Measurements from ENCODE around the gene WFDC5. TPM values are rescaled to one million over a fixed set of nuclear protein-coding genes. Genes with fewer than 3 reads are reported as not detected.

WFDC5 gene
- total and polyA plus RNA-seq, 2 experiments from 2014 or later = not detected

DNA sequence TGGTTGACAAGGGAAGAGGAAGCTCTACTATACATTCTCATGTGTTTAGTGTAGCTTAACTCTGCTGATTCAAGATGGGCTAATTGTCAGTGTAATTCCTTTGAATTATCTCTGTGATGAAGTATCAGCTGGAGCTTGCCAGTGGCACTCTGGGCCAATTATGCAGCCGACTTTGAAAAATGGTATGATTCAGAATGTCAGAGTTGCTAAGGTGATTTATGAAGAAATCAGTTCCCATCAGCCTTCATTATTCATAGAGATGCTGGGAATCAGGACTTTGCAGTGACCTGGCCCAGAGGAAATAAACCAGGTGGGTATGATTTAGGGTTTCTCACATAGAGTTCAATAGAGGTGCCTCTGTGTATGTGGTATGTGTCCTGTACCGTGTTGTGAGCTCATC is 47.4 kb downstream of the WFDC5 start (continued):
- TF ChIP-seq ZNF331 (CRISPR knock-in tag; IDR thresholded peaks at IDR 0.05; ENCODE audit: low read depth) = no peak
- TF ChIP-seq, protein P1, sequence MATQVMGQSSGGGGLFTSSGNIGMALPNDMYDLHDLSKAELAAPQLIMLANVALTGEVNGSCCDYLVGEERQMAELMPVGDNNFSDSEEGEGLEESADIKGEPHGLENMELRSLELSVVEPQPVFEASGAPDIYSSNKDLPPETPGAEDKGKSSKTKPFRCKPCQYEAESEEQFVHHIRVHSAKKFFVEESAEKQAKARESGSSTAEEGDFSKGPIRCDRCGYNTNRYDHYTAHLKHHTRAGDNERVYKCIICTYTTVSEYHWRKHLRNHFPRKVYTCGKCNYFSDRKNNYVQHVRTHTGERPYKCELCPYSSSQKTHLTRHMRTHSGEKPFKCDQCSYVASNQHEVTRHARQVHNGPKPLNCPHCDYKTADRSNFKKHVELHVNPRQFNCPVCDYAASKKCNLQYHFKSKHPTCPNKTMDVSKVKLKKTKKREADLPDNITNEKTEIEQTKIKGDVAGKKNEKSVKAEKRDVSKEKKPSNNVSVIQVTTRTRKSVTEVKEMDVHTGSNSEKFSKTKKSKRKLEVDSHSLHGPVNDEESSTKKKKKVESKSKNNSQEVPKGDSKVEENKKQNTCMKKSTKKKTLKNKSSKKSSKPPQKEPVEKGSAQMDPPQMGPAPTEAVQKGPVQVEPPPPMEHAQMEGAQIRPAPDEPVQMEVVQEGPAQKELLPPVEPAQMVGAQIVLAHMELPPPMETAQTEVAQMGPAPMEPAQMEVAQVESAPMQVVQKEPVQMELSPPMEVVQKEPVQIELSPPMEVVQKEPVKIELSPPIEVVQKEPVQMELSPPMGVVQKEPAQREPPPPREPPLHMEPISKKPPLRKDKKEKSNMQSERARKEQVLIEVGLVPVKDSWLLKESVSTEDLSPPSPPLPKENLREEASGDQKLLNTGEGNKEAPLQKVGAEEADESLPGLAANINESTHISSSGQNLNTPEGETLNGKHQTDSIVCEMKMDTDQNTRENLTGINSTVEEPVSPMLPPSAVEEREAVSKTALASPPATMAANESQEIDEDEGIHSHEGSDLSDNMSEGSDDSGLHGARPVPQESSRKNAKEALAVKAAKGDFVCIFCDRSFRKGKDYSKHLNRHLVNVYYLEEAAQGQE (IDR thresholded peaks at IDR 0.05; ENCODE audit: unreplicated experiment) = no peak
- no peak for TF ChIP-seq STAT1 (IDR thresholded peaks at IDR 0.05; ENCODE audit: unreplicated experiment)
- no peak for TF ChIP-seq POLR2AphosphoS5 (IDR thresholded peaks at IDR 0.05; ENCODE audit: low read depth)
- TF ChIP-seq EZH2phosphoT487 (IDR thresholded peaks at IDR 0.05; ENCODE audit: unreplicated experiment) = no peak
- TF ChIP-seq ZNF114 (CRISPR knock-in tag; IDR thresholded peaks at IDR 0.05) = no peak

DNA sequence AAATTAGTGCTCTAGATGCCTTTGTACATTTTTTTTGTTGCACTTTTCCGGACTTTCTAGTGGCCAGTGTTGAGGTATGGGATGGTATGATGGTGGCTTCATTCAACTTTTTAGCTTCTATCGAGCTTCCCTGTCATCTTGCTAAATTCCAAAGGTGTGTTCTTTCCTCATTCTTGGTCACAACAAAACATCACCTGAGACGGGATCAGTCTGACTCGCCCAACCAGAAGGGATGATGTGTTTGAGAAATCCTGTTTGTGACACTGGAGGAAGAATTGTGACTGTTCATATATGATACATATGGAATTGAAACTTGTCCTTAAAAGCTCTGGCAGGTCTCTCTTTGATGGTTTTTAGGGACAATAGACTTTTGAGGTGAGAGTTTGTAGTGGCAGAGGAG is 47.9 kb downstream of the WFDC5 start:
- no peaks in the 10 kb centered on the region for H3K36me3 ChIP-seq (ENCODE audit: insufficient read depth)
- H3K4me1 ChIP-seq (ENCODE audit: insufficient read depth) = no peaks in the 10 kb centered on the region
- H3K27ac ChIP-seq (ENCODE audit: low read depth) = no peak overlapping the region
- H3K9me2 ChIP-seq (ENCODE audit: insufficient read depth) = no peaks in the 10 kb centered on the region
- DNase-seq (ENCODE audit: low spot score) (no peak), ATAC-seq (no peak)
- Mint-ChIP-seq H3K27me3 (ENCODE audit: insufficient read depth, low read depth, poor library complexity) (no peaks in the 10 kb centered on the region), H3K27ac (no peak overlapping the region), H3K9me3 (no peaks in the 10 kb centered on the region), H3K4me1 (peaks cover 4% of the 10 kb centered on the region), H3K36me3 (ENCODE audit: low read depth) (peaks cover 9% of the 10 kb centered on the region; the same call in 2 of the 3 replicates), H3K4me3 (no peak overlapping the region)
- H3K27me3 ChIP-seq (ENCODE audit: insufficient read depth) = no peaks in the 10 kb centered on the region
- no peaks in the 10 kb centered on the region for H3F3A ChIP-seq (replicated peaks; ENCODE audit: low read depth)
- H3K4me2 ChIP-seq = no peak overlapping the region
- peaks cover 14% of the 10 kb centered on the region; the same call in 1 of the 2 replicates for H4K20me1 ChIP-seq (replicated peaks; ENCODE audit: insufficient read depth)
- H2AFZ ChIP-seq = no peak overlapping the region
- H3K79me2 ChIP-seq (replicated peaks; ENCODE audit: insufficient read depth) = peaks cover 15% of the 10 kb centered on the region; the same call in 1 of the 2 replicates
- H3K4me3 ChIP-seq = no peak overlapping the region
- TF ChIP-seq ZNF331 (CRISPR knock-in tag; IDR thresholded peaks at IDR 0.05; ENCODE audit: low read depth) = no peak
- no peak for TF ChIP-seq EZH2phosphoT487 (IDR thresholded peaks at IDR 0.05; ENCODE audit: unreplicated experiment)
- TF ChIP-seq NANOG (IDR thresholded peaks at IDR 0.05; ENCODE audit: borderline replicate concordance) = no peak
- TF ChIP-seq STAT1 (IDR thresholded peaks at IDR 0.05; ENCODE audit: unreplicated experiment) = no peak
- TF ChIP-seq, protein P2, sequence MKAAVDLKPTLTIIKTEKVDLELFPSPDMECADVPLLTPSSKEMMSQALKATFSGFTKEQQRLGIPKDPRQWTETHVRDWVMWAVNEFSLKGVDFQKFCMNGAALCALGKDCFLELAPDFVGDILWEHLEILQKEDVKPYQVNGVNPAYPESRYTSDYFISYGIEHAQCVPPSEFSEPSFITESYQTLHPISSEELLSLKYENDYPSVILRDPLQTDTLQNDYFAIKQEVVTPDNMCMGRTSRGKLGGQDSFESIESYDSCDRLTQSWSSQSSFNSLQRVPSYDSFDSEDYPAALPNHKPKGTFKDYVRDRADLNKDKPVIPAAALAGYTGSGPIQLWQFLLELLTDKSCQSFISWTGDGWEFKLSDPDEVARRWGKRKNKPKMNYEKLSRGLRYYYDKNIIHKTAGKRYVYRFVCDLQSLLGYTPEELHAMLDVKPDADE (IDR thresholded peaks at IDR 0.05) = no peak
- TF ChIP-seq, protein P3, sequence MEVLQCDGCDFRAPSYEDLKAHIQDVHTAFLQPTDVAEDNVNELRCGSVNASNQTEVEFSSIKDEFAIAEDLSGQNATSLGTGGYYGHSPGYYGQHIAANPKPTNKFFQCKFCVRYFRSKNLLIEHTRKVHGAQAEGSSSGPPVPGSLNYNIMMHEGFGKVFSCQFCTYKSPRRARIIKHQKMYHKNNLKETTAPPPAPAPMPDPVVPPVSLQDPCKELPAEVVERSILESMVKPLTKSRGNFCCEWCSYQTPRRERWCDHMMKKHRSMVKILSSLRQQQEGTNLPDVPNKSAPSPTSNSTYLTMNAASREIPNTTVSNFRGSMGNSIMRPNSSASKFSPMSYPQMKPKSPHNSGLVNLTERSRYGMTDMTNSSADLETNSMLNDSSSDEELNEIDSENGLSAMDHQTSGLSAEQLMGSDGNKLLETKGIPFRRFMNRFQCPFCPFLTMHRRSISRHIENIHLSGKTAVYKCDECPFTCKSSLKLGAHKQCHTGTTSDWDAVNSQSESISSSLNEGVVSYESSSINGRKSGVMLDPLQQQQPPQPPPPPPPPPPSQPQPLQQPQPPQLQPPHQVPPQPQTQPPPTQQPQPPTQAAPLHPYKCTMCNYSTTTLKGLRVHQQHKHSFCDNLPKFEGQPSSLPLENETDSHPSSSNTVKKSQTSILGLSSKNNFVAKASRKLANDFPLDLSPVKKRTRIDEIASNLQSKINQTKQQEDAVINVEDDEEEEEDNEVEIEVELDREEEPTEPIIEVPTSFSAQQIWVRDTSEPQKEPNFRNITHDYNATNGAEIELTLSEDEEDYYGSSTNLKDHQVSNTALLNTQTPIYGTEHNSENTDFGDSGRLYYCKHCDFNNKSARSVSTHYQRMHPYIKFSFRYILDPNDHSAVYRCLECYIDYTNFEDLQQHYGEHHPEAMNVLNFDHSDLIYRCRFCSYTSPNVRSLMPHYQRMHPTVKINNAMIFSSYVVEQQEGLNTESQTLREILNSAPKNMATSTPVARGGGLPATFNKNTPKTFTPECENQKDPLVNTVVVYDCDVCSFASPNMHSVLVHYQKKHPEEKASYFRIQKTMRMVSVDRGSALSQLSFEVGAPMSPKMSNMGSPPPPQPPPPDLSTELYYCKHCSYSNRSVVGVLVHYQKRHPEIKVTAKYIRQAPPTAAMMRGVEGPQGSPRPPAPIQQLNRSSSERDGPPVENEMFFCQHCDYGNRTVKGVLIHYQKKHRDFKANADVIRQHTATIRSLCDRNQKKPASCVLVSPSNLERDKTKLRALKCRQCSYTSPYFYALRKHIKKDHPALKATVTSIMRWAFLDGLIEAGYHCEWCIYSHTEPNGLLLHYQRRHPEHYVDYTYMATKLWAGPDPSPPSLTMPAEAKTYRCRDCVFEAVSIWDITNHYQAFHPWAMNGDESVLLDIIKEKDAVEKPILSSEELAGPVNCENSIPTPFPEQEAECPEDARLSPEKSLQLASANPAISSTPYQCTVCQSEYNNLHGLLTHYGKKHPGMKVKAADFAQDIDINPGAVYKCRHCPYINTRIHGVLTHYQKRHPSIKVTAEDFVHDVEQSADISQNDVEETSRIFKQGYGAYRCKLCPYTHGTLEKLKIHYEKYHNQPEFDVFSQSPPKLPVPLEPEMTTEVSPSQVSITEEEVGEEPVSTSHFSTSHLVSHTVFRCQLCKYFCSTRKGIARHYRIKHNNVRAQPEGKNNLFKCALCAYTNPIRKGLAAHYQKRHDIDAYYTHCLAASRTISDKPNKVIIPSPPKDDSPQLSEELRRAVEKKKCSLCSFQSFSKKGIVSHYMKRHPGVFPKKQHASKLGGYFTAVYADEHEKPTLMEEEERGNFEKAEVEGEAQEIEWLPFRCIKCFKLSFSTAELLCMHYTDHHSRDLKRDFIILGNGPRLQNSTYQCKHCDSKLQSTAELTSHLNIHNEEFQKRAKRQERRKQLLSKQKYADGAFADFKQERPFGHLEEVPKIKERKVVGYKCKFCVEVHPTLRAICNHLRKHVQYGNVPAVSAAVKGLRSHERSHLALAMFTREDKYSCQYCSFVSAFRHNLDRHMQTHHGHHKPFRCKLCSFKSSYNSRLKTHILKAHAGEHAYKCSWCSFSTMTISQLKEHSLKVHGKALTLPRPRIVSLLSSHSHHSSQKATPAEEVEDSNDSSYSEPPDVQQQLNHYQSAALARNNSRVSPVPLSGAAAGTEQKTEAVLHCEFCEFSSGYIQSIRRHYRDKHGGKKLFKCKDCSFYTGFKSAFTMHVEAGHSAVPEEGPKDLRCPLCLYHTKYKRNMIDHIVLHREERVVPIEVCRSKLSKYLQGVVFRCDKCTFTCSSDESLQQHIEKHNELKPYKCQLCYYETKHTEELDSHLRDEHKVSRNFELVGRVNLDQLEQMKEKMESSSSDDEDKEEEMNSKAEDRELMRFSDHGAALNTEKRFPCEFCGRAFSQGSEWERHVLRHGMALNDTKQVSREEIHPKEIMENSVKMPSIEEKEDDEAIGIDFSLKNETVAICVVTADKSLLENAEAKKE (CRISPR knock-in tag; IDR thresholded peaks at IDR 0.05) = no peak
- TF ChIP-seq, protein P1 (IDR thresholded peaks at IDR 0.05; ENCODE audit: unreplicated experiment) = no peak
- TF ChIP-seq CREB1 (CRISPR knock-in tag; IDR thresholded peaks at IDR 0.05; ENCODE audit: low read depth) = no peak
- TF ChIP-seq EZH2 (IDR thresholded peaks at IDR 0.05; ENCODE audit: low read depth, unreplicated experiment) = no peak
